HepG2 (cell line): ENCODE data around the gene SSBP4. TPM values are rescaled to one million over a fixed set of nuclear protein-coding genes. Genes with fewer than 3 reads are reported as not detected.

Source experiments
- CCAR2 ChIP-seq: fragments of 200-400 bp; formaldehyde crosslinking; optimal IDR thresholded peaks from 2 replicates; pipeline ENCODE3; 2018; ENCODE audit warnings: low read depth, mild to moderate bottlenecking, low read length, moderate library complexity
- MLLT10 ChIP-seq: sonication (generic); formaldehyde crosslinking; IDR thresholded peaks from 2 replicates; pipeline ENCODE4 v1.4.0; 2020; ENCODE audit warnings: missing genetic modification reagents
- MTF2 ChIP-seq: sonication (generic); formaldehyde crosslinking; IDR thresholded peaks from 2 replicates; pipeline ENCODE4 v1.5.0; 2020; ENCODE audit warnings: missing genetic modification reagents, borderline replicate concordance
- MZF1 ChIP-seq: sonication (generic); formaldehyde crosslinking; IDR thresholded peaks from 2 replicates; pipeline ENCODE4 v1.8.1; 2023; ENCODE audit warnings: mild to moderate bottlenecking, missing genetic modification reagents, borderline replicate concordance
- NFE2 ChIP-seq: sonication (generic); formaldehyde crosslinking; IDR thresholded peaks from 2 replicates; pipeline ENCODE4 v1.4.0; 2020; ENCODE audit warnings: missing genetic modification reagents
- NFIC ChIP-seq: IDR thresholded peaks from 2 replicates; pipeline ENCODE4 v1.6.1; 2012; ENCODE audit warnings: mild to moderate bottlenecking, low read length, inconsistent platforms
- POLR2AphosphoS5 ChIP-seq: IDR thresholded peaks from 2 replicates; pipeline ENCODE4 v1.6.1; 2012; ENCODE audit warnings: low read depth, low read length
- SRY ChIP-seq: sonication (generic); formaldehyde crosslinking; IDR thresholded peaks from 2 replicates; pipeline ENCODE4 v1.8.0; 2022; ENCODE audit warnings: mild to moderate bottlenecking, missing genetic modification reagents
- THYN1 ChIP-seq: sonication (generic); formaldehyde crosslinking; IDR thresholded peaks from 2 replicates; pipeline ENCODE4 v1.8.1; 2023; ENCODE audit warnings: low read depth, mild to moderate bottlenecking, moderate library complexity, missing genetic modification reagents, borderline replicate concordance
- ZBTB1 ChIP-seq: sonication (generic); formaldehyde crosslinking; IDR thresholded peaks from 2 replicates; pipeline ENCODE4 v1.4.0; 2020; ENCODE audit warnings: missing genetic modification reagents, borderline replicate concordance
- ZMYM4 ChIP-seq: sonication (generic); formaldehyde crosslinking; IDR thresholded peaks from 2 replicates; pipeline ENCODE4 v1.8.1; 2023; ENCODE audit warnings: mild to moderate bottlenecking, missing genetic modification reagents
- ZNF879 ChIP-seq: sonication (generic); formaldehyde crosslinking; IDR thresholded peaks from 2 replicates; pipeline ENCODE4 v1.8.1; 2023; ENCODE audit warnings: missing genetic modification reagents
- polyA plus RNA-seq, 8 experiments: library from polyadenylated mRNA; depleted of rRNA in 3 of 8; stranded (reverse) in 7 of 8; unstranded in 1 of 8; fragments of >200 nt; fragmentation: Illumina TruSeq in 4 of 8; extraction: Trizol in 4 of 8; gene quantifications; 2 replicates each; pipeline versions ENCODE4 v1.2.1 to v1.2.3, GENCODE V29; 2011 to 2016; ENCODE audit warnings: low read depth in 4 of 8, missing spikeins in 1 of 8, mixed read lengths in 1 of 8; ENCODE audit not compliant: insufficient read depth in 1 of 8
- total RNA-seq, 5 experiments: library from RNA; depleted of rRNA; stranded (reverse); fragments of >200 nt; fragmentation: Illumina TruSeq; extraction: Trizol; gene quantifications; 2 replicates each; pipeline ENCODE4 v1.2.3, GENCODE V29; 2016; ENCODE audit warnings: low read depth in 1 of 5
- TF ChIP-seq, protein P1 (sequence below): sonication (generic); formaldehyde crosslinking; IDR thresholded peaks from 2 replicates; pipeline ENCODE4 v1.8.1; 2022; ENCODE audit warnings: mild to moderate bottlenecking, missing genetic modification reagents
- TF ChIP-seq, protein P2 (sequence below), 2 experiments: sonication (generic) in 1 of 2; formaldehyde crosslinking in 1 of 2; IDR thresholded peaks; 2 replicates each; pipeline versions ENCODE4 v1.5.1 to v1.6.1; 2011 to 2020; ENCODE audit warnings: borderline replicate concordance in 1 of 2, low read depth in 1 of 2, low read length in 1 of 2, mild to moderate bottlenecking in 1 of 2, missing genetic modification reagents in 1 of 2, moderate library complexity in 1 of 2
- TF ChIP-seq, protein P3 (sequence below): sonication (generic); formaldehyde crosslinking; IDR thresholded peaks from 2 replicates; pipeline ENCODE4 v1.5.1; 2020; ENCODE audit warnings: mild to moderate bottlenecking, moderate library complexity, missing genetic modification reagents
- TF ChIP-seq, protein P4 (sequence below): sonication (generic); formaldehyde crosslinking; IDR thresholded peaks from 2 replicates; pipeline ENCODE4 v1.4.0; 2020; ENCODE audit warnings: missing genetic modification reagents, low read depth, mild to moderate bottlenecking, borderline replicate concordance
- TF ChIP-seq, protein P5 (sequence below): sonication (generic); formaldehyde crosslinking; IDR thresholded peaks from 2 replicates; pipeline ENCODE4 v1.4.0; 2020; ENCODE audit warnings: missing genetic modification reagents

SSBP4 gene
- total and polyA plus RNA-seq, 2 of the 13 experiments (the other 11 are each of a cell fraction or from before 2014, with no cell fraction given) = 20.8 to 39.5 TPM

DNA sequence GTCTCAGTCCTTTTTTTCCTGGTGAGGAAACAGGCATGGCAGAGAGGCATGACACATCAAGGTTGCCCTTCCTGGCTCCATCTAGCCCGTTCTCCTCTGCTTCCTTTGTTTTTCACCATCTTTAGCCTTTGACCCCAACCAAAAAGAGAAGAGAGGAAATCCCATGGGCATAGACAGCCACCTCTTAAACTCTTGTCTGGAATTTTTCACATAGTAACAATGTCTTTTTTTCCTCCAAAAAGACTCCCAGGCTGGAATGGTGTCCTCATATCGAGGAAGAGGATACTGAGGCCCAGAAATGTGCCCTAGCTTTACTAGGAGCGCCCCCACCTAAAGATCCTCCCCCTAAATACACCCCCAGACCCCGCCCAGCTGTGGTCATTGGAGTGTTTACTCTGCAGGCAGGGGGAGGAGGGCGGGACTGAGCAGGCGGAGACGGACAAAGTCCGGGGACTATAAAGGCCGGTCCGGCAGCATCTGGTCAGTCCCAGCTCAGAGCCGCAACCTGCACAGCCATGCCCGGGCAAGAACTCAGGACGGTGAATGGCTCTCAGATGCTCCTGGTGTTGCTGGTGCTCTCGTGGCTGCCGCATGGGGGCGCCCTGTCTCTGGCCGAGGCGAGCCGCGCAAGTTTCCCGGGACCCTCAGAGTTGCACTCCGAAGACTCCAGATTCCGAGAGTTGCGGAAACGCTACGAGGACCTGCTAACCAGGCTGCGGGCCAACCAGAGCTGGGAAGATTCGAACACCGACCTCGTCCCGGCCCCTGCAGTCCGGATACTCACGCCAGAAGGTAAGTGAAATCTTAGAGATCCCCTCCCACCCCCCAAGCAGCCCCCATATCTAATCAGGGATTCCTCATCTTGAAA is 33.3 kb upstream of the SSBP4 start, which contains the start of gene GDF15 (continued):
- TF ChIP-seq, protein P1, sequence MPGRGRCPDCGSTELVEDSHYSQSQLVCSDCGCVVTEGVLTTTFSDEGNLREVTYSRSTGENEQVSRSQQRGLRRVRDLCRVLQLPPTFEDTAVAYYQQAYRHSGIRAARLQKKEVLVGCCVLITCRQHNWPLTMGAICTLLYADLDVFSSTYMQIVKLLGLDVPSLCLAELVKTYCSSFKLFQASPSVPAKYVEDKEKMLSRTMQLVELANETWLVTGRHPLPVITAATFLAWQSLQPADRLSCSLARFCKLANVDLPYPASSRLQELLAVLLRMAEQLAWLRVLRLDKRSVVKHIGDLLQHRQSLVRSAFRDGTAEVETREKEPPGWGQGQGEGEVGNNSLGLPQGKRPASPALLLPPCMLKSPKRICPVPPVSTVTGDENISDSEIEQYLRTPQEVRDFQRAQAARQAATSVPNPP (CRISPR knock-in tag) = peak; percentile 91; the same call in 1 of the 2 replicates
- TF ChIP-seq ZNF879 (CRISPR knock-in tag) (peak; percentile 88), NFE2 (CRISPR knock-in tag) (no peak), MLLT10 (CRISPR knock-in tag) (peak; percentile 93; the same call in 1 of the 2 replicates), CCAR2 (peak; percentile 78), NFIC (peak; percentile 70), ZBTB1 (CRISPR knock-in tag) (no peak), POLR2AphosphoS5 (peak; percentile 98), MTF2 (CRISPR knock-in tag) (no peak; the same call in 1 of the 2 replicates), MZF1 (CRISPR knock-in tag) (no peak), THYN1 (no peak), ZMYM4 (peak; percentile 92), SRY (CRISPR knock-in tag) (peak; percentile 88)
- TF ChIP-seq, protein P2, sequence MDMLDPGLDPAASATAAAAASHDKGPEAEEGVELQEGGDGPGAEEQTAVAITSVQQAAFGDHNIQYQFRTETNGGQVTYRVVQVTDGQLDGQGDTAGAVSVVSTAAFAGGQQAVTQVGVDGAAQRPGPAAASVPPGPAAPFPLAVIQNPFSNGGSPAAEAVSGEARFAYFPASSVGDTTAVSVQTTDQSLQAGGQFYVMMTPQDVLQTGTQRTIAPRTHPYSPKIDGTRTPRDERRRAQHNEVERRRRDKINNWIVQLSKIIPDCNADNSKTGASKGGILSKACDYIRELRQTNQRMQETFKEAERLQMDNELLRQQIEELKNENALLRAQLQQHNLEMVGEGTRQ (IDR thresholded peaks at IDR 0.05; ENCODE audit: low read depth, low read length) = no peak
- TF ChIP-seq, protein P2 (CRISPR knock-in tag; IDR thresholded peaks at IDR 0.05; ENCODE audit: borderline replicate concordance) = no peak; the same call in 1 of the 2 replicates
- TF ChIP-seq, protein P3, sequence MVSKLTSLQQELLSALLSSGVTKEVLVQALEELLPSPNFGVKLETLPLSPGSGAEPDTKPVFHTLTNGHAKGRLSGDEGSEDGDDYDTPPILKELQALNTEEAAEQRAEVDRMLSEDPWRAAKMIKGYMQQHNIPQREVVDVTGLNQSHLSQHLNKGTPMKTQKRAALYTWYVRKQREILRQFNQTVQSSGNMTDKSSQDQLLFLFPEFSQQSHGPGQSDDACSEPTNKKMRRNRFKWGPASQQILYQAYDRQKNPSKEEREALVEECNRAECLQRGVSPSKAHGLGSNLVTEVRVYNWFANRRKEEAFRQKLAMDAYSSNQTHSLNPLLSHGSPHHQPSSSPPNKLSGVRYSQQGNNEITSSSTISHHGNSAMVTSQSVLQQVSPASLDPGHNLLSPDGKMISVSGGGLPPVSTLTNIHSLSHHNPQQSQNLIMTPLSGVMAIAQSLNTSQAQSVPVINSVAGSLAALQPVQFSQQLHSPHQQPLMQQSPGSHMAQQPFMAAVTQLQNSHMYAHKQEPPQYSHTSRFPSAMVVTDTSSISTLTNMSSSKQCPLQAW = peak; percentile 69
- TF ChIP-seq, protein P4, sequence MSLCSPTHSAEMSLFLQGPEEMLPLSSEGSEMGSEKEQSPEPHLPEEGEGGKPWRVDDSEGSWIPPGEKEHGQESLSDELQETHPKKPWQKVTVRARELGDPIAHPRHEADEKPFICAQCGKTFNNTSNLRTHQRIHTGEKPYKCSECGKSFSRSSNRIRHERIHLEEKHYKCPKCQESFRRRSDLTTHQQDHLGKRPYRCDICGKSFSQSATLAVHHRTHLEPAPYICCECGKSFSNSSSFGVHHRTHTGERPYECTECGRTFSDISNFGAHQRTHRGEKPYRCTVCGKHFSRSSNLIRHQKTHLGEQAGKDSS = peak; percentile 97
- TF ChIP-seq, protein P5, sequence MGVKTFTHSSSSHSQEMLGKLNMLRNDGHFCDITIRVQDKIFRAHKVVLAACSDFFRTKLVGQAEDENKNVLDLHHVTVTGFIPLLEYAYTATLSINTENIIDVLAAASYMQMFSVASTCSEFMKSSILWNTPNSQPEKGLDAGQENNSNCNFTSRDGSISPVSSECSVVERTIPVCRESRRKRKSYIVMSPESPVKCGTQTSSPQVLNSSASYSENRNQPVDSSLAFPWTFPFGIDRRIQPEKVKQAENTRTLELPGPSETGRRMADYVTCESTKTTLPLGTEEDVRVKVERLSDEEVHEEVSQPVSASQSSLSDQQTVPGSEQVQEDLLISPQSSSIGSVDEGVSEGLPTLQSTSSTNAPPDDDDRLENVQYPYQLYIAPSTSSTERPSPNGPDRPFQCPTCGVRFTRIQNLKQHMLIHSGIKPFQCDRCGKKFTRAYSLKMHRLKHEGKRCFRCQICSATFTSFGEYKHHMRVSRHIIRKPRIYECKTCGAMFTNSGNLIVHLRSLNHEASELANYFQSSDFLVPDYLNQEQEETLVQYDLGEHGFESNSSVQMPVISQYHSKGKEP (CRISPR knock-in tag) = no peak; the same call in 1 of the 2 replicates
